Endometrial microvascular endothelial cells (primary cell): ENCODE results near the gene IYD. TPM values are rescaled to one million over a fixed set of nuclear protein-coding genes. Genes with fewer than 3 reads are reported as not detected.
"Not testable (repeated sequence)": the region's sequence is repeated elsewhere in the genome, so short reads cannot be mapped to it uniquely, and the experiment has no call there.

Experiments used
- in situ Hi-C: cut with HindIII; loops from 2 replicates; pipeline ENCODE4 v1.10.0; 2017; ENCODE audit warnings: low sequenced_read_pairs, low pct_unique_long_range_greater_than_20kb; ENCODE audit errors: inconsistent ontology term
- total RNA-seq: library from RNA; depleted of rRNA; stranded (reverse); fragments of >200 nt; gene quantifications from one replicate; pipeline ENCODE4 v1.2.3, GENCODE V29; 2015; ENCODE audit errors: inconsistent ontology term

IYD gene
- total RNA-seq, 1 donor from 2014 or later, result not detected

- in situ Hi-C loops, result no loop called here
Measured at GRCh38 chr6:150347845-150348244, 21.0 kb upstream of the IYD start.

GRCh38 chr6:150349546-150349945 lies 19.3 kb upstream of the IYD start:
- in situ Hi-C loops, result no loop called here

GRCh38 chr6:150352321-150353296 lies 16.2 kb upstream of the IYD start:
- in situ Hi-C loops, result no loop called here

- in situ Hi-C loops, result no loop called here
Measured at GRCh38 chr6:150353445-150353844, 15.4 kb upstream of the IYD start.

- in situ Hi-C loops, result no loop called here
Measured at GRCh38 chr6:150354754-150355571, 13.8 kb upstream of the IYD start.

GRCh38 chr6:150355932-150356331 lies 12.9 kb upstream of the IYD start:
- in situ Hi-C loops, result no loop called here

- in situ Hi-C loops, result no loop called here
Measured at GRCh38 chr6:150361876-150362275, 6.9 kb upstream of the IYD start.

- in situ Hi-C loops, result no loop called here
Measured at GRCh38 chr6:150363733-150364132, 5.1 kb upstream of the IYD start.

- in situ Hi-C loops, result no loop called here
Measured at GRCh38 chr6:150366118-150366778, 2.6 kb upstream of the IYD start.

GRCh38 chr6:150369408-150369807 lies 596 bp downstream of the IYD start:
- in situ Hi-C loops, result no loop called here

GRCh38 chr6:150370112-150370511 lies 1.3 kb downstream of the IYD start:
- in situ Hi-C loops, result no loop called here

- in situ Hi-C loops, result no loop called here
Measured at GRCh38 chr6:150371356-150371755, 2.5 kb downstream of the IYD start.

- in situ Hi-C loops, result no loop called here
Measured at GRCh38 chr6:150372051-150372450, 3.2 kb downstream of the IYD start.

GRCh38 chr6:150373260-150373701 lies 4.5 kb downstream of the IYD start:
- in situ Hi-C loops, result no loop called here

- in situ Hi-C loops, result not testable (repeated sequence)
Measured at GRCh38 chr6:150374346-150374745, 5.5 kb downstream of the IYD start.

GRCh38 chr6:150377211-150377781 lies 8.5 kb downstream of the IYD start:
- in situ Hi-C loops, result no loop called here

- in situ Hi-C loops, result no loop called here
Measured at GRCh38 chr6:150380256-150380655, 11.4 kb downstream of the IYD start.

GRCh38 chr6:150382171-150382570 lies 13.4 kb downstream of the IYD start:
- in situ Hi-C loops, result no loop called here

- in situ Hi-C loops, result no loop called here
Measured at GRCh38 chr6:150391414-150391813, 22.6 kb downstream of the IYD start.
